Choroid plexus epithelial cell (primary cell): ENCODE data around the gene CTIF.

ENCODE experiments used
- DNase-seq: peaks from one replicate; pipeline ENCODE4 v3.0.0-alpha.2; 2010; ENCODE audit warnings: low read depth
- H3K4me3 ChIP-seq: 2 replicates; pipeline ENCODE4 v1.5.1; 2011; ENCODE audit warnings: low read depth, mild to moderate bottlenecking, control low read depth, low read length, moderate library complexity
- TF ChIP-seq, protein P1 (sequence below): conservative IDR thresholded peaks from 2 replicates; pipeline ENCODE4 v1.5.1; 2011; ENCODE audit warnings: low read depth, mild to moderate bottlenecking, control low read depth, inconsistent platforms, low read length, moderate library complexity

The CTIF gene

DNA sequence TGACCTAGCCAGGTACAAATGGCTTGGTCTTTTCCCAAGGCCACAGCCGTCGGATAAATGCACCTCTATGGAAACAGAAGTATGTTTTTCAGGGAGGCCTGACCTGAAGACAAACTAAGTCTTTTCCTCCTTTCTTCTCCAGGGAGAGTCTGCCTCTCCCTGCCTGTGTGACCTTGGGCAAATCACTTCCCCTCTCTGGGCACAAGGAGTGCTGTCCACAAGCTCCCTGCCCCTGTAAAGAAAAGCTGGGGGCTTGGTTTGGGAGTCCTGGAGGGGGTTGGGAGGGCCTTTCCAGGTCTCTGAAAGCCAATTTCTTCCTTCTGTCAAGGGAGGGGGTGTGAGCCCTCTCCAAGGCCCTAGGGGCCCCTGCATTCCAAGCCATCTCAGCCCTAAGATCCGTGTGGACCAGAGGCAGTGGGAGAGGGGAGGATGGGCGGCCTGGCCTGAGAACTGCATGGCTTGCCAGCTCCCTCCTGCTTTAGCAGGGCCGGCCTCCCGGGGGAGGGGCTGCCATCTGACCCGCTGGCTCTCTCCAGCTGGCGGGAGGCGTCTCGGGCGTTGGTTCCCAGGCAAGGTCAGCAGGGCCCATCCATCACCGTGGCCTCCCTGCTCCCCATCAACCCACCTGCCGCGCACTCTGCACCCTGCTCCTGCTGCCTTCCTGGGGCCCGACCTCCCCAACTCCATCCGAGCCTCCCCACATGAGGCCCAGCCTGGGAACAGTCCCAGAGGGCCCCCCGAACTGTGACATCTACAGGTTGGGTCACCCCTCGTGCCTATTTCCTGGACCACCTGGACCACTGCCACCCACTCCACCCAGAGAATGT lies 350.5 kb downstream of the CTIF start:
- no peak overlapping the region for H3K4me3 ChIP-seq
- TF ChIP-seq, protein P1, sequence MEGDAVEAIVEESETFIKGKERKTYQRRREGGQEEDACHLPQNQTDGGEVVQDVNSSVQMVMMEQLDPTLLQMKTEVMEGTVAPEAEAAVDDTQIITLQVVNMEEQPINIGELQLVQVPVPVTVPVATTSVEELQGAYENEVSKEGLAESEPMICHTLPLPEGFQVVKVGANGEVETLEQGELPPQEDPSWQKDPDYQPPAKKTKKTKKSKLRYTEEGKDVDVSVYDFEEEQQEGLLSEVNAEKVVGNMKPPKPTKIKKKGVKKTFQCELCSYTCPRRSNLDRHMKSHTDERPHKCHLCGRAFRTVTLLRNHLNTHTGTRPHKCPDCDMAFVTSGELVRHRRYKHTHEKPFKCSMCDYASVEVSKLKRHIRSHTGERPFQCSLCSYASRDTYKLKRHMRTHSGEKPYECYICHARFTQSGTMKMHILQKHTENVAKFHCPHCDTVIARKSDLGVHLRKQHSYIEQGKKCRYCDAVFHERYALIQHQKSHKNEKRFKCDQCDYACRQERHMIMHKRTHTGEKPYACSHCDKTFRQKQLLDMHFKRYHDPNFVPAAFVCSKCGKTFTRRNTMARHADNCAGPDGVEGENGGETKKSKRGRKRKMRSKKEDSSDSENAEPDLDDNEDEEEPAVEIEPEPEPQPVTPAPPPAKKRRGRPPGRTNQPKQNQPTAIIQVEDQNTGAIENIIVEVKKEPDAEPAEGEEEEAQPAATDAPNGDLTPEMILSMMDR, result peak; percentile 2
- DNase-seq, result peak; percentile 51

DNA sequence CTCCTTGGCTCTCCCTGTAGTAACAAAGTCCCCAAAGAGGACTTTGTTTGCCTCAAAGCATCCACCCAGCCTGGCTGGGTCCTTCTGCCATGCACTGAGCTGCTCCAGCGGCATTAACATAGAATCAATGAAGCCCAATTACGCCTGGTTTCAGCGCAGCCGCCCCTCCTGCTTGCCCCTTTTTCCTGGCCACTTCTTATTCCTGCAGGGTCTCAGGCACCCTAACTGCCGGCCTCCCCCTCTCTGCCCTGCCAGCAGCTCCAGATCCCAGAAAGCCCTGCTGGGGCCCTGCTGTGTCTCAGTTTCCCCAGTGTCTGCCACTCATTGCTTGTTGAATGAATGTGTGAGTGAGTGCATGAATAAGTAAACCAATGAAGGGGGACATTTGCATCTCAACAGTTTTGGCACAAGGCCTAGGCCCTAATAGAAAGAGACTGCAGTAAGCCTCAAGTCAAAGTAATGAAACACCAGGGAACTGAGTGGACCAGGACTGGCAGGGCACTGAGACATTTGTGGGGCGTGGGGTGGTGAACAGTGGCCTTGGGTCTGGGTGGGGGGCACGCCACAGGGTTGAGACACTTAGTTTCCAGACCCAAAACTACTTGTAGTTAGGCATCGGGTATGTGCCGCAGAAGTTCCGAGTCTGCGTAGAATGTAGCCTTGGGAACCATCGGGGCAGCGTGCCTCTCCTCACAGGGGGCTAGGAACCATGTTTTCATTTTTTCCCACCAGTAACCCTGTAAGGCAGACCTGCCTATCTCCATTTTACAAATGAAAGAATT lies 351.3 kb downstream of the CTIF start:
- TF ChIP-seq, protein P1, result no peak
- no peak for DNase-seq
- no peak overlapping the region for H3K4me3 ChIP-seq

DNA sequence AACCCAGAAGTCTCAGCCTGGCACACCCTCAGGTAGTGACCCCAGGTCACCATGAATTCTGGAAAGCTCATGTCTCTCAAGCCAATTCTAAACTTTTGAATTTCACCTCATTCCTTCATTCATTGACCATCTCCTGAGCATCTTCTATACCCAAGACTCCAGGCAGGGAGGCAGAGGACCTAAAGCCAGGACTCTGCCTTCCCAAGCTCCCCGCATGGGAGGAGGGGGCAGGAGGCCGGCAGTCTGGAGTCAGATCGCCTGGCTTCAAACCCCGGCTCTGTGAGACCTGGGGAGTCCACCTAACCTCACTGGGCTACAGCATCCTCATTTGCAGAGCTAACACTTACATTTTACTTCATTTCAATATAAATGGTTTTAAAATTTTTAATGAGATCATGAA lies 352.9 kb downstream of the CTIF start:
- no peak for DNase-seq
- no peak overlapping the region for H3K4me3 ChIP-seq
- TF ChIP-seq, protein P1, result no peak

DNA sequence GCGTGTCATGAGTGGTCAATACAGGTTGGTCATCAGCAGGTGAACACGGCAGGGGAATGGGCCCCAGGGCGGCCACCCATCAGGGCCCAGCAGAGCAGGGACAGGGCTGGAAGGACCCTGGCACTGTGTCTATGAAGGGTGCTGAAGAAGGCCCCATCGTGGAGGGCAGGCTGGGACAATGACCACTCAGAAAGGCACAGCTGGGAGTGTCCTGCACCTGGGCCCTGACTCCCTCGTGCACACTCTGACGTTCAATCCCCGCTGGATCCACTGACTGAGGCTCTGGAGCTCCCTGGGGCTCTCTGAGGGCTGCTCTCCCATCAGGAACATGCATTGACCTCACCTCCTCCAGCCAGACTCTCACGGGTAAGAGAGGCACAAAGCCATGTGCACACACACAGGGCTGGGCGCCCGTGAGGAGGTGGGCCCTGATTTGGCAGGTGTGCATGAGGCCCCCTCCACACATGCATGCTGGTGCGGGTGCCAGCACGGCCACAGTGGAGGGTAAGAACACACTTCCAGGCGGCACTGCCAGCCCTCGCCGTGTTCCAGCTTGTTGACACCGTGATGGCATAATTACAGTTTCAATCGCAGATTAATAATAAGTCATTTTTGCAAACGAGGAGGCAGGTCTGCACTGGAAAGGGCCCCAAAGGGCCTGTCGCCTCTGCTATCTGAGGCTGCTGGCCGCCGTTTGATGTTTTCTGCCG lies 353.5 kb downstream of the CTIF start:
- no peak for DNase-seq
- TF ChIP-seq, protein P1, result no peak
- no peak overlapping the region for H3K4me3 ChIP-seq

DNA sequence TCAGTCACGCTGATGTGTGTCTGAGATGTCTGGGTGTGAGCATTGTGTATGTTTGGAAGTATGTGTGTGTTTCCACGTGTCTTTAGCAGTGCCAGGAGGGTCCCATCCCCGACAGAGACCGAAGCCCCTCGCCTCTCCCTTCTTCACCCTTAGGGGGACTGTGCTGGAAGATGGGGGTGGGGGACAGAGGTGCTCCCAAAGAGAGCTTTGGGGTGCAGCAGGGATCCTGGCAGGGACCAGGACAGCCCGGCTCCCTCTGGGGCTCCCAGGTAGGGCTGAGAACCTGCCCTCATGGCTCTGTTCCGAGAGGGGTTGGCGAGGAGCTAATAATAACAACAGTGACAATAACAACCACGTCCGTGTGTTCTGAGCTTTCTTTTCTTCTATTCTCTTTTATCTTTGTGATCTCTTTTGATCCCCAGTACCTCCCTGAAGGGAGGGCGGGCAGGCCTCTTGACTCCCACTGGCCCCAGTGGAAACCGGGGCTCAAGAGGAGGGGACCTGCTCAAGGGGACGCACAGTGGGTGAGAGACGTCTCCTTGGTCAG lies 354.3 kb downstream of the CTIF start:
- H3K4me3 ChIP-seq, result no peak overlapping the region
- no peak for DNase-seq
- TF ChIP-seq, protein P1, result no peak

DNA sequence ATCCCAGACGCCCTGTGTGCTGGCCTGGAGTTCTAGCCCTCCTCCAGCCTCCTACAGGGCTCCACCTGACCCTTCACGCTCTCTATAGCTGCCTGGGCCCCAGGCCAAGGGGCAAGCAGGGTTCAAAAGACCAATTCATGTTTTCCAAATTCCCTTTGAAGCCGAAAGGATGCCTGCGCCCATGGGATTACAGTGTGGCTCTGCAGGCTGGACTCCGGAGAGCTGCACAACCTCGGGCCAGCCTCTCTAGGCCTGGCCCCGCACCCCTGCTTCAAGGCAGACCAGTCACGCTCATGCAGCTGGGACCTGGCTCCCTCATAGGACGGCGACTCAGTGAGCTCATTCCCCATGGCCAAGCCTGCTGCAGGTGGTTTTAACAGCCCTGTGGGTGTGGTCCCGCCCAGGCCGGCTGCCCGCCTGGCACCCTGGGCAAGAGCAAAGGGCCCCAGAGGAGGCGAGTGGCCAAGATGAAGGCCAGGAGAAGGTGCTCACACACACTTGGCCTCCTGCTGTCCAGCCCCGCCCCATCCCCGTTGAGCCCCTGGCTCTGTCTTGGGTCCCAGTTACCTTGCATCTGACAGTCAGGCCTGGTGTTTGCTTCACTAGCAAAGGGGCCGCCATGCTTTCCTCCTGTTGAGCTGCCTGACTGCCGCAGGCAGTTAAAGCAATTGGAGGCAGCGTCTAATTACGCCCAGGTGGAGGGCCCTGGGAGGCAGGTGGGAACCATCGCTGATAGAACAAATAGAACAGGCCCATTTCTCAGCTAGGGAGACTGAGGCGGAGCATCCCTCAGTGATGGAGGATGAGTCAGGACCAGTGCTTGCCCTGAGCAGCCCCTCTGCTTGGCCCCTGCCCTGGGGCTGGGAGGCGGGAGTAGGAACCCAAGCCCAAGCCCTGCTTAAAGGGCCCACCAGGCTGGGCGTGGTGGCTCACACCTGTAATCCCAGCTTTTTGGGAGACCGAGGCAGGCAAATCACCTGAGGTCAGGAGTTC lies 355.1 kb downstream of the CTIF start:
- TF ChIP-seq, protein P1, result no peak
- no peak overlapping the region for H3K4me3 ChIP-seq
- no peak for DNase-seq
